Adrenal gland (tissue), 5 donors: ENCODE data around the gene VSIG10.

ENCODE experiments used
- CTCF ChIP-seq, 6 experiments: fragments of 450-650 bp in 4 of 6; fragments of 200-600 bp in 2 of 6; sonication (generic) in 1 of 6; IDR thresholded peaks; 1 replicate in 5 of 6; 2 replicates in 1 of 6; pipeline versions ENCODE4 v1.5.1 to v1.8.0; 2016 to 2021; ENCODE audit warnings: antibody characterized with exemption in 6 of 6, mild to moderate bottlenecking in 2 of 6, moderate library complexity in 1 of 6
- POLR2A ChIP-seq, 2 donors: fragments of 450-650 bp; IDR thresholded peaks; one replicate each; pipeline ENCODE4 v1.6.1; 2017; ENCODE audit warnings: antibody characterized with exemption in 2 of 2, mild to moderate bottlenecking in 2 of 2, moderate library complexity in 1 of 2
- donor health status: DM: no; HTN: no; CAD: no.

GRCh38 chr12:118082161-118082560 lies 21.6 kb downstream of the VSIG10 start:
- TF ChIP-seq POLR2A (IDR thresholded peaks at IDR 0.05) (no peak), CTCF (IDR thresholded peaks at IDR 0.05) (no peak)
